OCI-LY3 (cell line): ENCODE data around the gene FCN1.

Source experiments
- H2AFZ ChIP-seq: fragments of 200-600, 300-600 bp; shearing (Covaris generic); 2 replicates; pipeline ENCODE4 v1.6.0; 2014; ENCODE audit warnings: antibody characterized with exemption, low read depth, low read length
- H3K27ac ChIP-seq: fragments of 200-600, 300-600 bp; sonication (generic); 2 replicates; pipeline ENCODE4 v1.5.1; 2014; ENCODE audit warnings: mild to moderate bottlenecking, low read length, moderate library complexity, mixed read lengths
- H3K27me3 ChIP-seq: fragments of 200-600, 300-600 bp; sonication (generic); 2 replicates; pipeline ENCODE4 v1.6.1; 2014; ENCODE audit warnings: low read depth, low read length, mixed read lengths
- H3K36me3 ChIP-seq: fragments of 200-600, 300-600 bp; sonication (generic); replicated peaks from 2 replicates; pipeline ENCODE3; 2014; ENCODE audit warnings: low read depth, low read length, mixed read lengths
- H3K4me1 ChIP-seq: fragments of 300-600, 200-600 bp; sonication (generic); 2 replicates; pipeline ENCODE4 v1.6.1; 2014; ENCODE audit warnings: low read length, mixed read lengths
- H3K4me2 ChIP-seq: fragments of 200-600, 300-600 bp; sonication (generic); 2 replicates; pipeline ENCODE4 v1.6.1; 2014; ENCODE audit warnings: low read length, mixed read lengths
- H3K4me3 ChIP-seq: fragments of 300-600, 200-600 bp; sonication (generic); 2 replicates; pipeline ENCODE4 v1.5.1; 2014; ENCODE audit warnings: antibody characterized with exemption, mild to moderate bottlenecking, low read length, moderate library complexity
- H3K79me2 ChIP-seq: fragments of 300-600, 200-600 bp; shearing (Covaris generic); 2 replicates; pipeline ENCODE4 v1.6.1; 2014; ENCODE audit warnings: mild to moderate bottlenecking, low read length, mixed read lengths
- H3K9ac ChIP-seq: fragments of 300-600, 200-600 bp; shearing (Covaris generic); 2 replicates; pipeline ENCODE4 v1.6.0; 2014; ENCODE audit warnings: mild to moderate bottlenecking, low read length, moderate library complexity
- H3K9me3 ChIP-seq: fragments of 200-600, 300-600 bp; shearing (Covaris generic); 2 replicates; pipeline ENCODE4 v1.6.1; 2014; ENCODE audit warnings: low read length, mixed read lengths; ENCODE audit not compliant: insufficient read depth
- H4K20me1 ChIP-seq: fragments of 200-600, 300-600 bp; sonication (generic); 2 replicates; pipeline ENCODE4 v1.6.1; 2016; ENCODE audit warnings: low read length, mixed read lengths; ENCODE audit not compliant: insufficient read depth
- CTCF ChIP-seq: fragments of 200-600, 300-600 bp; sonication (generic); IDR thresholded peaks from 2 replicates; pipeline ENCODE4 v1.5.1; 2014; ENCODE audit warnings: antibody characterized with exemption, low read length, low read depth
- EZH2phosphoT487 ChIP-seq: fragments of 200-600 bp; shearing (Covaris generic); IDR thresholded peaks from 2 replicates; pipeline ENCODE4 v1.6.1; 2018; ENCODE audit warnings: antibody characterized with exemption, mixed run types, low read depth

FCN1 gene

GRCh38 chr9:134895908-134896833, 21.5 kb downstream of the FCN1 start:
- H3K27me3 ChIP-seq: no peaks in the 10 kb centered on the region
- H3K36me3 ChIP-seq: peaks cover 3% of the 10 kb centered on the region
- TF ChIP-seq EZH2phosphoT487 (no peak), CTCF (no peak)
- H3K4me3 ChIP-seq: no peak overlapping the region
- H2AFZ ChIP-seq: no peak overlapping the region
- no peak overlapping the region for H3K27ac ChIP-seq
- no peaks in the 10 kb centered on the region for H3K4me1 ChIP-seq
- no peak overlapping the region for H3K4me2 ChIP-seq
- no peaks in the 10 kb centered on the region for H4K20me1 ChIP-seq
- peaks cover 25% of the 10 kb centered on the region for H3K9me3 ChIP-seq
- H3K9ac ChIP-seq: no peak overlapping the region
- H3K79me2 ChIP-seq: no peaks in the 10 kb centered on the region

GRCh38 chr9:134895567-134895907, 22.2 kb downstream of the FCN1 start:
- TF ChIP-seq EZH2phosphoT487: no peak
- TF ChIP-seq CTCF: no peak
- Histone ChIP-seq H3K27ac (no peak overlapping the region), H3K9me3 (peaks cover 25% of the 10 kb centered on the region), H3K4me2 (no peak overlapping the region), H3K79me2 (no peaks in the 10 kb centered on the region), H3K9ac (no peak overlapping the region), H4K20me1 (no peaks in the 10 kb centered on the region), H3K4me1 (no peaks in the 10 kb centered on the region), H2AFZ (no peak overlapping the region), H3K36me3 (peaks cover 3% of the 10 kb centered on the region), H3K4me3 (no peak overlapping the region), H3K27me3 (no peaks in the 10 kb centered on the region)

GRCh38 chr9:134895097-134895496, 22.6 kb downstream of the FCN1 start:
- Histone ChIP-seq H3K4me2 (no peak overlapping the region), H4K20me1 (no peaks in the 10 kb centered on the region), H3K9ac (no peak overlapping the region), H2AFZ (no peak overlapping the region), H3K27ac (no peak overlapping the region), H3K79me2 (no peaks in the 10 kb centered on the region), H3K4me1 (no peaks in the 10 kb centered on the region), H3K36me3 (peaks cover 3% of the 10 kb centered on the region), H3K4me3 (no peak overlapping the region), H3K27me3 (no peaks in the 10 kb centered on the region), H3K9me3 (peaks cover 23% of the 10 kb centered on the region)
- no peak for TF ChIP-seq CTCF

GRCh38 chr9:134894136-134894860, 23.4 kb downstream of the FCN1 start:
- no peaks in the 10 kb centered on the region for H3K36me3 ChIP-seq
- H4K20me1 ChIP-seq: no peaks in the 10 kb centered on the region
- H3K27me3 ChIP-seq: no peaks in the 10 kb centered on the region
- no peak overlapping the region for H3K4me2 ChIP-seq
- H3K4me3 ChIP-seq: no peak overlapping the region
- no peak overlapping the region for H3K9ac ChIP-seq
- no peaks in the 10 kb centered on the region for H3K79me2 ChIP-seq
- peaks cover 15% of the 10 kb centered on the region for H3K9me3 ChIP-seq
- H3K27ac ChIP-seq: no peak overlapping the region
- H2AFZ ChIP-seq: no peak overlapping the region
- H3K4me1 ChIP-seq: no peaks in the 10 kb centered on the region
- TF ChIP-seq EZH2phosphoT487 (no peak), CTCF (no peak)
